Frontal cortex (tissue), 4 donors: ENCODE results near the gene P2RX3. TPM values are rescaled to one million over a fixed set of nuclear protein-coding genes. Genes with fewer than 3 reads are reported as not detected.

ENCODE experiments used
- DNase-seq, 2 donors: peaks; one replicate each; pipeline ENCODE4 v3.0.0; 2012; ENCODE audit warnings: low spot score in 2 of 2
- FAIRE-seq: peaks from 2 replicates; lab custom pipeline; 2012; peaks lifted over from hg19 to GRCh38; lab: Jason Lieb, UNC
- total RNA-seq: library from RNA; depleted of rRNA; stranded (reverse); fragments of >200 nt; gene quantifications from one replicate; pipeline ENCODE4 v1.2.3, GENCODE V29; 2014
- donor health status: control.
- donor health status: control.
- donor health status: control.

P2RX3 gene
- total RNA-seq, 1 donor from 2014 or later, result not detected

- no peak for DNase-seq
- no peak for FAIRE-seq
These were observed 28.8 kb upstream of the P2RX3 start for GRCh38 chr11:57309106-57310059.

DNA sequence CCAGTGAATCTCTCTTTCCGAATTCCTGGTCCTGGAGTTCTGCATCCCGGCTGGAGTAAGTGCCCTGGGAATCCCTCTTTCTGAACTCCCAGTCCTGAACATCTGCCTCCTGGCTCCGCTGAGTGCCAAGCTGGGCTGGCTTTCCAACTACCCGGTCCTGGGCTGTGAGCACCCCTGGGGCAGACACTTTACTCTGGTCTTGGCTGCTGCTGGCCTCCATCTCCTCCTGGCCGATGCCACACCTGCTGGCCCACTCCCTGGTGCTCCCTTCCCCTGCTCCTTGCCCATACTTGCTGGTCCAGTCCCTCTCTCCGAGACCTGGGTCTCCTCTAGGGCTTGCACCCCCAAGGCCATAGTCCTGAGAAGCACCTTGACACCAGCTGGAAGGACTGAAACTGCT, 28.1 kb upstream of the P2RX3 start:
- FAIRE-seq (no peak), DNase-seq (no peak)

DNA sequence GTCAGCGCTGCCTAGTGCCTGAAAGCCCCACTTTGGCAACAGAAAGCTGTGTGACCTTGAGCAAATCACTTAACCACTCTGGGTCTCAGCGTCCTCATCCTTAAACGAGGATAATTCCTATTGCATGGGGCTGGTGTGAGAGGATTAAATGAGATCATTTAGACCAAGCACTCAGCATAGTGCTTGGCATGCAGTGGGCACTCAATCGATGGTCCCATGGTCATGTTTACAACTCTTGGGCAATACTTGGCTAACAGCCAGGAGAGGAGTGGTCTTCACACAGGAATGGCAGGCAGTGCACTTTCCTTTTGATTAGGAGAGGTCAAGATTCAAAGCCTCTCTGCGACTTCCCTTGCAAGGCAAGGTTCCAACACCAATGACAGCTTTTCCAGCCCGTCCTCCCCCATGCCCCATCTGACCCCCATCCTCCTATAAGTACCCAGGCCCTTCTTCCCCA, 27.5 kb upstream of the P2RX3 start:
- FAIRE-seq (no peak), DNase-seq (no peak)

DNA sequence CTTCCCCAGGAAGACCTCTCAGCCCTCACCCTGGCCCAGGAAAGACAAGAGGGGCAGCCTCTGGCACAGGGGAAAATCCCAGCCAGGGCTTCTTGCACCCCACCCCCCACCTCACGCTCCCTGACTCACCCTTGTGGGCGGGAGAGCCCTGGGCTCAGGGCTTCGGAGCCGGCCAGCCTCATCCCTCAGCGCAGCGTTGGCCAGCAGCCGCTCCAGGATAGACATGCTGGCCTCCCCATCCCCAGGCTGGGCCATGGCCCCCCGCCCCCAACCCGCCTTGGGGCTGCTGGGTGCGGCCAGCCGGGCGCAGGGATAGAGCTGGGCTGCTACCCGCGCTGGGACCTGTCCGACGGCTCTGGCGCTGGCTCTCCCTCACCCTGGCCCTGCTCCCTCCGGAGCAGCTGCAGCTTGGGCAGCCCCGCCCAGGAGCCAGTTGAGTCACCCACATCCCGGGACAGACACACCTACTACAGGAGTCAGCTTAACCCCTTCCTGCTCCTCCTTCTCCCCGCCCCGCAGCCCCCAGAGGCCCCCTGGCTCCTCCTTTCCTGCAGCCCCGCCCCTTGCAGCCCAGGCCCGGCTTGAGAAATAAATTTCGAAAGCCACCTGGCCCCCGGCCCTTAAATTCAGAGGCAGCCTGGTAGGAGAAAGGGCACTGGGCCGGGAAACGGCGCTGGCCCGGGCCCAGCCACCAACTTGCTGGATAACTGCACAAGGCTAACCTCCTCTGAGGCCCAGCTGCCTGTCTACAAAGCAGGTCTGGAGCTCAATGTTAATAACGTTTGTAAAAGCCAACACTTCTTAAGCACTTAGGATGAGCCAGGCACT, 26.8 kb upstream of the P2RX3 start:
- FAIRE-seq, result no peak

DNA sequence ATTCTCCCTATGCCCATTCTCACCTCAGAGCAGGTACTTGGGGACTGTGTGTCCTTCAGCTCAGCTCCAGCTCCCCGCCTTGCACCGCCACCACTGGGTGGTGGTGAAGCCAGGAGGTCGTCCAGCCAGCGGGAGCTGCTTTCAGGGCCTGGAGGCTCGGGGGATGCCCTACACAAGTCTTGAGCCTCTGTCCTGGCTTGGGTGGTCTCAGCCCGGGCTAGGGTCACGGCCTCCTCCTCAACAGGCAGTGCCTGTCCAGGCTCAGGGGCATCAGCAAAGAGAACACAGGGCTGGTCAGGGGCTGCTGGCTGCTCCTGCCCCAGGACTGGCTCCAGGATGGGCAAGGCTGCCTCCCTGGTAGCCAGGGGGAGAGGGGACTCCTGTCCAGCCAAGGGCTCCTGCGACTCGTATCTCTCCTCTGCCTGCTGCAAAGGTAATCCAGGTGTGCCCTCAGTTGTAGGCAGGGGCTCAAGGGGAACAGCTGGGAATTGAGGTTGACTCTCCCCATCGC, 25.6 kb upstream of the P2RX3 start:
- DNase-seq (no peak), FAIRE-seq (no peak)

More for the DNA sequence above, 26.8 kb upstream of the P2RX3 start:
- DNase-seq, result peak; percentile 67 to 90

DNA sequence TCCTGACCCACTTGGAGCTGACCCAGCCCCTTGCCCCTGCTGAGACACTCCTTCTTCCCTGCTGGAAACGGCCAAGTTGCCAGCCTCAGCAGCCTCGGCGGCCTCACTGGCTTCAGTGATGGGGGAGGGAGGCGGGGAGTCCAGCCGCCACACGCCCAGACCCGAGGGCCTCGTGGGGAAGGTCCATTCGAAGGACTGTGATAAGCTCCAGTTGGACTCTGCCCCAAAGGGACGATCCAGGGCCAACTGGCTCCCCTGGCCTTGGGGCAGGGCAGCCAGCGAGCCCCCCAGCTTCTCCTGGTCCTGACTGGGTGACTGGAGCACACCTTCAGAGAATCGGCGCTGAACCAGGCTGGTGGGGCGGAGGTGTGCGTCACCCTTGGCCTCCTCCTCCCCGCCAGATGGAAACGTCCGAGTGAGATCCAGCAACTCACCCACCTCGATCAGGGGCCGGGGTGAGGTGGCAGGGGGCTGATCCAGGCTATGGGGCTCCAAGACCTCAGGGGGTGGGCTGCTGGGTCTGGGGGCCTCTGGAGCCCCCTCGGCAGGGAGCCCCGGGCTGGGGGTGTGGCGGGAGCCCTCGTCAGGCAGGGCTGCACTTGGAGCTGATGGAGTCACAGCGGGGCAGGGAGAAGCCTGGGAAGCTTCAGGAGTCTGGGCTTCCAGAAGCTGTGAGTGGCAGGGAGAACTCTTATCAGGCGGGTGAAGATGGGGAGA, 24.9 kb upstream of the P2RX3 start:
- DNase-seq (no peak), FAIRE-seq (no peak)

DNA sequence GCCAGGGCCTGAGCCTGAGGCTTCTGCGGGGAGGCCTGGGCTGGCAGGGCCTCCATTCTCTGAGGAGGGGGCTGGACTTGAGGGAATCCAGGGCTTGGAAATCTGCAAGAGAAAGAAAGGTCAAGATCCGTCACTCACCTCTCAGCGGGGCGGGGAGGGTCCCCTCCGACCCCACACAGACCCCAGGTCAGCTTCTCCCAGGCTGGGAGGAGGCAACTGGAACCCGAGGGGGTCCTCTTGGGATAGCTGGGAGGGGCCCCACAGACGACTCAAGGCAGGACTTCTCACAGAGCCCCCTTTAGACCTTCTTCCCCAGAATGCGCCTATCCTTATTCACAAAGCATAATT, 24.4 kb upstream of the P2RX3 start:
- no peak for FAIRE-seq
- no peak for DNase-seq

- DNase-seq, result no peak
- no peak for FAIRE-seq
These were observed 23.8 kb upstream of the P2RX3 start for GRCh38 chr11:57314221-57314973.

- FAIRE-seq (no peak), DNase-seq (no peak)
These were observed 22.7 kb upstream of the P2RX3 start for GRCh38 chr11:57315491-57315890.

DNA sequence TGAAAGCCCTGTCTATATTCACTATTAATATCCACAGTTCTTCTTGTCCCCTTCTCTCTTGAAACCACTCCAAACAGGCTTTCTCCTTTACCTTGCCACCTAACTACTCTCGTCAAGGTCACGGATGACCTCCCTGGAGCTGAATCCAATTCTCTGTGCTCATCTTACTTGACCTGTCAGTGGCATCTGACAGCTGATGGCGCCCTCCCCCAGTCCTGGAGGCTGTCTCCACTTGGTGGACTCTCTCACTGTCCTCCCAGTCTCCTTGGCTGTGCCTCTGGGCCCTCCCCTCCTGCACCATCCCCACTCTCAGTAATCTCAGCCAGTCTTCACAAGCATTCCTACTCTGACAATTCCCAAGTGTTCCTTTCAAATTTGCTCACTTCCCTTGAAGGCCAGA, 22.1 kb upstream of the P2RX3 start:
- FAIRE-seq (no peak), DNase-seq (no peak)

GRCh38 chr11:57318178-57318577, 20.0 kb upstream of the P2RX3 start:
- no peak for FAIRE-seq

DNA sequence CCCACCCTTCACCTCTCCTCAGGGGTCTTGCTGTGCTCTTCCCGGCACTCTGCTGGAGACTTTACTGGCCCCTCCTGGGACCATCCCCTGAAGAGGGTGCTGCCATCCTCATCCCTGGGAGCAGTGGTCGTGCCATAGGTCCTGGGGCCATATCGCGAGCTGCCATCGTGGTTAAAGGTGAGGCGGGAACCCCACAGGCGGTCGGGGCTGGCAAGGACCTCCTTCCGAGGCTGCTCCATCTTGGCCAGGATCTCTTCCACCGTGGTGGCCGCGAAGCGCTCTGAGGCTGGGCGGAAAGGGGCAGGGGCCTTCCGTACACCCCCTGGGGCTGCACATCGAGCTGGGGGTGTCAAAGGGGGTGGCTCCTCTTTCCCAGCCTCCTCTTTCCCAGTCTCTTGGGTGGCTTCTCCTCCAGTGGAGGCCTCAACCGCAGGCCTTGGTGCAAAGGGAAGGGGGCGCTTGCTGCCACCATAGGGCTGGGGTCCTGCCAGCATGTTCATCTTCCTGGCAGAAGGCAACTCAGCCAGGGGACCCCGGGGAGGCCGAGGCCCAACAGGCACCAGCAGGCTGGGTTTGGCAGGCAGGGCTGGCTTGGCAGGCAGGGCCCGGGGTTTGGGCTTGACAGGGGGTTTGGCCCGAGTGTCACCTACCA, 18.0 kb upstream of the P2RX3 start:
- DNase-seq (no peak), FAIRE-seq (no peak)

More at GRCh38 chr11:57318178-57318577, 20.0 kb upstream of the P2RX3 start:
- no peak for DNase-seq

- DNase-seq (no peak), FAIRE-seq (no peak)
These were observed 17.3 kb upstream of the P2RX3 start for GRCh38 chr11:57320719-57321387.

GRCh38 chr11:57321388-57322255, 16.5 kb upstream of the P2RX3 start:
- DNase-seq (no peak), FAIRE-seq (no peak)

DNA sequence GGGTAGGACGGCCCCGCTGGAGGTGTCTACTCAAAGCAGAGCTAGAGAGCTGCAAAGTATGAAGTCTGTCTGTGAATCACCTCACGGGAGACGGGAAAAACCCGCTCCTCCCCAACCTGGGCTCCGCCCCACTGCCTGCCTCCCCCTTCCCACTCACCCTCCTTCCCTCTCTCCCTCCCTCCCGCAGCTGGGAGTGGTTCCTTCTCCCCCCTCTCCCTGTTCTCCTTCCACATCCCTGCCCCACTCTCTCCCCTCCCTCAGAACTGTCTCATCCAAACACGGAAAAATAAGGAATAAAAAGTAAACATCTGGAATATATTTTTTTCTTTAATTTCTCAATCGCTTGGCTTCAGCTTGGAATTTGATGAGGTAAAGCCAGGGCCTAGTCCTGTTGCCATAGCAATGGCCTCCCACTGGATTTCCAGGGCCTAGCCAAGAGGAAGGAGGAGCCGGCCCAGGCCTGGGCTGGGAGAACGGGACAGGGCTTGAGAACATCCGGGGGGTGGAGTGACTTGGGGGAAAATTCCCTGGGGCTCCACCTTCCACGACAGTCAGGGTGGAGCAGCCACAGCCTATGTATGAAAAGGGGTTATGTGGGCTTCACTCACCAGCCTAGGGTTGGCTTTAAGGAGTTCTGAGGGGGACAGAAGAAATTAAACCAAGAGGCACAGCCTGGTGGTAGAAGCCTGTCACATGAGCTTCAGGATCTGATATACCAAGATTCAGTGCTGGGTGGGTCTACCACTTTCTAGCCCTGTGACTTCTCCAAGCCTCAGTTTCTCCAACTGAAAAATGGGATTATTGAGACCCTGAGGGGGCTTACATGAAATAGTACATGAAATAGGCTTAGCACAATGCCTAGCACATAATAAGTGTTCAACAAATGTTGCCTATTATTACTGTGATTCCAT, 15.6 kb upstream of the P2RX3 start:
- FAIRE-seq, result no peak
- peak; percentile 76 to 86 for DNase-seq

- DNase-seq, result no peak
- no peak for FAIRE-seq
These were observed 14.8 kb upstream of the P2RX3 start for GRCh38 chr11:57323167-57323854.
